Erythroblast (primary cell): Measurements from ENCODE around the gene PRKG1.

Source experiments
- DNase-seq, 2 experiments: peaks; one replicate each; lab custom pipeline; 2025; lab: John Stamatoyannopoulos, UW
- GATA1 ChIP-seq: IDR thresholded peaks from 2 replicates; pipeline ENCODE4 v1.6.1; 2011; ENCODE audit warnings: low read depth, mild to moderate bottlenecking, control low read depth, low read length, moderate library complexity
- POLR2A ChIP-seq: IDR thresholded peaks from 2 replicates; pipeline ENCODE4 v1.6.1; 2011; ENCODE audit warnings: mild to moderate bottlenecking, low read length

PRKG1 gene

GRCh38 chr10:51082857-51083256 is 8.6 kb downstream of the PRKG1 start:
- no peak for DNase-seq
- TF ChIP-seq POLR2A (no peak), GATA1 (no peak)

- DNase-seq: no peak
- no peak for TF ChIP-seq POLR2A
Observed at GRCh38 chr10:51083356-51083853, 9.1 kb downstream of the PRKG1 start.

GRCh38 chr10:51085204-51085603 is 10.9 kb downstream of the PRKG1 start:
- TF ChIP-seq POLR2A: no peak
- TF ChIP-seq GATA1: no peak
- DNase-seq: no peak

DNA sequence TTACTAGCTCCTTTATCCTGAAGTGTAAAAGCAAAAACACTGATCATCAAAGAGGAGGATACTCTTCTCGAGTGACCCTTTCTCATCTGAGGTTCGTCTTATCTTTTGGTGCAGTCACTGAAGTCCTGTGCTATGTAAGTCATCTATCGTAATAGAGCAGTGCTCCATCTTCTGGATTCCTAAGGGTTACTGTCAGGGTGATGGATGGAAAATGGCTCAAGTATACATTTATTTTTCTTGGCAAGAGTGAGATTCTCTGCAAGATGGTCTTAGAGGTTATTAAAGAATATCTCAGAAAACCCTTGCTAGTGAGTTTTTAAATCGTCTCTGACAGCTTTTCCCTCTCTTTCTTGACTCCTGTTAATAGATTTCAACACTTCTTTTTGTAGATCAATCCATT is 12.4 kb downstream of the PRKG1 start:
- TF ChIP-seq POLR2A: no peak
- no peak for TF ChIP-seq GATA1
- DNase-seq: no peak

GRCh38 chr10:51087114-51087513 is 12.8 kb downstream of the PRKG1 start:
- DNase-seq: no peak
- TF ChIP-seq POLR2A: no peak
- no peak for TF ChIP-seq GATA1

GRCh38 chr10:51090190-51090589 is 15.9 kb downstream of the PRKG1 start:
- DNase-seq: no peak
- no peak for TF ChIP-seq GATA1

DNA sequence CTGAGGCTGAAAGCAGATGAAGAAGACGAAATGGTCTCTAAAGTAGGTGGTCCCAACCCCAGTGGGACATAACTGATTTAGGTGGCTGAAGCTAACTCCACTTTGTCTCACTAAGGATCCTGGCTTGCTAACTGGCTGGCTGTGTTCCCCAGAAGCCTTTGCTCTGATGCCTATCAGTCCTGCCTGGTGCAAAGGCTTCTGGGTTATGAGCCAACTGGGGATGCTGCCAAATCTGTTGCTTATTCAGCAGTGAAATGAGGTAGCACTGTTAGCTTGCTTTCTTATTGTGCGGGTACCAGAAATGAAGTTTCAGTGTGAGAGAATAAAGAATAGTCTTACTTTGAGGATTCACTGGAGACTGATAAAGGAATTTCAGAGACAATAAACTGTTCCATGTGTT is 18.1 kb downstream of the PRKG1 start:
- DNase-seq: peak in 1 of 2 experiments; percentile 9
- TF ChIP-seq POLR2A (no peak), GATA1 (no peak)

DNA sequence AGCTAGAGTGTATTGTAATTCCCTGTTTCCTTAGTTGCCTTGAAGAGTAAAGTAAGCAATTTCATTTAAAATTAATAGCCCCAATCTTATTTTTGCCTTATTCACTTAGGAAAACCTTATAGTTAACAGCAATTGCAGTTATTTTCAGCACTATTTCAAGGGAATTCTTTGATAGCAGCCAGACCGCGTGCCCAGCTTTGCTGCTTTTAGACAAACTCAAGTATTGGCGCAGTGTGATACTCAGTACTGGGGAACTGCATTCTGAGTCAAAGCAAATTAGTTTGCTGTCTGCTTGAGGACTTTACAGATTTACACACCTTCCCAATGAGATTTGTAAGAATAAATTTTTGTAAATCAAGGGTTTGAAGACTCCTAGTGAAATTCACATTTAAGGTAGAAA is 21.2 kb downstream of the PRKG1 start:
- TF ChIP-seq GATA1 (no peak), POLR2A (no peak)
- no peak for DNase-seq

- DNase-seq: no peak
- no peak for TF ChIP-seq POLR2A
- no peak for TF ChIP-seq GATA1
Observed at GRCh38 chr10:51097546-51097945, 23.3 kb downstream of the PRKG1 start.

- DNase-seq: no peak
- no peak for TF ChIP-seq GATA1
- no peak for TF ChIP-seq POLR2A
Observed at GRCh38 chr10:51100221-51100620, 25.9 kb downstream of the PRKG1 start.

DNA sequence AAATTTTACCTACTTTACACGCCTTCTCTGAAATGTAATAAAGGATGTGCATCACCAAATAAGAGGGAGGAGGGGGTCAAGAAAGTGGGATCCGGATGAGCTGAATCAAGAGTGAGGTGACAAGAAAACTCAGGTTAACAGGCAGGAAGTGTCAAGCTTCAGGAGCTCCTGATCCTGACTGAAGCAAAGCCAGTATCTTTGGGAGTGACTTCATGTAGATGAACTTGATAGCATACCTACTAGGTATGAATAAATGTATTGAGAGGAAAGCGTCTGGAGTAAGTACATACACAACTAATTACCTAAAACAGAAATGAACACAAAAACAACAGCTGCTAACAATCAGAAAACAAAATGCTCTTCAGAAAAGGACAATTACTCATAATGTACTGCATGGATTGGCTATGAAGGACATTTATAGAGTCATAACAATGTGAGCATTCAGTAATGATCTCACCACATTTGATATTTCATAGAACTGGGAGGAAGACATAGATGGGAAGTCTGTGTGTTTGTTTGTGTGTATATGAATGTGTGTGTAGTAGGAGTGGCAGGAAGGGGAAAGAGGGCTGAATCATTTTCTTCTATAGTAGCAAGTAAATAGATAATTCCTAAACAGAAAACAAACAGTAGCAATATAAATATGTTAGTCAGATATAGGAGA is 29.4 kb downstream of the PRKG1 start:
- TF ChIP-seq GATA1: no peak
- no peak for TF ChIP-seq POLR2A
- no peak for DNase-seq

DNA sequence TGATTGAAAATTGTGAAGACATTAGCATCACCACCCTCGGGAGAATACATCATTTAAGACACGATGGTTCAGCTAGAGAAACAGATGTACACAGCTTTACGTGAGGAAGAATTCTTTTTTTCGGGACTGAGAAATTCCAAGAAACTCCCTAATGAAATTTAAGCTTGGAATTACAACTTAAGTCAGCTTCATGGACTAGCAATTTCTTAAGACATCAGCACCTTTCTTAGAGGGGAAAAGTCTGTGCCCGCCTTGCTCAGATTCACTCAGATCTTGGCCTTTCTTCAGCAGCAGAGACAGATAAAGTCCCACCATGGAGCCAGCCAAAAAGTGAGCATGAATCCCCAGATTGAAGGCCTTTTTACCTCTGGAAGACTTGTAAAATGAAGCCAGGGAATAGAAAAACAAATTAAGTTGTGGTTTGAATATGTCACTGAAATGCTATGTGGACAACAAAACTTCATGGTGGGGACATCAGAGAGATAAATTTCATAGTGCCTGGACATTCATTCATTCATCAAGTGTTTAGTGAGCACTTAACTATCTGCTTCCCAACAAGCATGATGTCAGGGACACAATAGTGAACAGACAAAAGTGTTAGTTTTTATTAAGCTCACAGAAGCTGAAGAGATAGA is 32.1 kb downstream of the PRKG1 start:
- TF ChIP-seq POLR2A: no peak
- TF ChIP-seq GATA1: no peak
- DNase-seq: no peak

DNA sequence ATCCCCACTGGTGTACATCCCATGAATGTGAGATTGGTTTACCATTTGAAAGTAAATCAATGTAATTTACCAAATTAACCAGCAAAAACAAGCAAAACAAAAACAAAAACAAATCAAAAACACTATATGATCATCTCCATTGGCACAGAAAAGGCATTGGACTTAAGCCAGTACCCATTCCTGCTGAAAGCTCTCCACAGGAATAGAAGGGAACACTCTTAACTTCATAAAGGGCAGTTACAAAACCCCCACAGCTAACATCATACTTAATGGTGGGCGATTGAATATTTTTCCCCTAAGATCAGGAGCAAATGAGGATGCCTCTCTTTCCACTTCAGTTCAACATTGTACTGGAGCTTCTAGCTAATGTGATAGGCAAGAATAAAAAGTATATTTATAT is 34.1 kb downstream of the PRKG1 start:
- TF ChIP-seq POLR2A: no peak
- TF ChIP-seq GATA1: no peak
- no peak for DNase-seq

DNA sequence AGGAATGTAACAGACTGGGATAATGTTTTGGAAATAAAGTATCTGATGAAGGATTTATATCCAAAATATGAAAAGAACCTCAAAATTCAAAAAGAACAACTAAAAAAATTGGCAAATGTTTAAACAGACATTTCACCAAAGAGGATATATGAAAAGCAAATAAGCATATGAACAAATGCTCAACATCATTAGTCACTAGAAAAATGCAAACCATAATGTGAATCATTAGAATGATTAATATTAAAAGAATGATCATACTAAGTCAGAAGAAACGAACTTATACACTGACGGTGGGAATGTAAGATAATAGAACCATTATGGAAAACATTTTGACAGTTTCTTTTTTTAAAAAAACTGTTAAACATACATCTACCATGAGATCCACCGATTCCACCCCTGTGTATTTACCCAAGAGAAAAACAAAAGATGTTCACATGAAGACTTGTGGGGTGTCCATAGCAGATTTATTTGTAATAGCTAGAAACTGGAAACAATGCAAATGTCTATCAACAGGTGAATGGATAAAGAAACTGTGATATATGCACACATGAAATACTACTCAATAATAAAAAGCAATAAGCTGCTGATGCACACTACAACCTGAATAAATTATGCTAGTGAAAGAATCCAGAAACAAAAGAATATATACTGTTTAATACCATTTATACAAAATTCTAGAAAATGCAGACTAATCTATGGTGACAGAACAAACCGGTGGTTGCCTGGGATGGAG is 35.7 kb downstream of the PRKG1 start:
- TF ChIP-seq GATA1: no peak
- DNase-seq: no peak

- TF ChIP-seq GATA1: no peak
- TF ChIP-seq POLR2A: no peak
- no peak for DNase-seq
Observed at GRCh38 chr10:51112013-51112412, 37.7 kb downstream of the PRKG1 start.
